ENCODE results near the gene TAF4.

TAF4 gene

GRCh38 chr20:61956396-61957342 lies 109.0 kb downstream of the TAF4 start:
- H4K20me1 ChIP-seq, result peaks cover 0 to 7% (median 0%) of the 10 kb centered on the region in 11 experiments; a peak in 3 of 22 replicates
- H3K9me3 ChIP-seq (replicated peaks in 1 of 11), result no peaks in the 10 kb centered on the region
- H3K4me1 ChIP-seq, result no peaks in the 10 kb centered on the region; a peak in 1 of 20 replicates
- no peaks in the 10 kb centered on the region for H3K36me3 ChIP-seq
- no peak overlapping the region for H3K4me2 ChIP-seq
- H3K27ac ChIP-seq, result no peak overlapping the region
- TF ChIP-seq Cebpa-rat (IDR thresholded peaks at IDR 0.05), result no peak
- no peak overlapping the region for H3K9ac ChIP-seq
- H3K27me3 ChIP-seq, result no peaks in the 10 kb centered on the region
- H3K4me3 ChIP-seq, result no peak overlapping the region

GRCh38 chr20:61955668-61956395 lies 109.8 kb downstream of the TAF4 start:
- TF ChIP-seq Cebpa-rat (IDR thresholded peaks at IDR 0.05), result no peak
- Histone ChIP-seq H3K36me3 (no peaks in the 10 kb centered on the region), H3K4me2 (no peak overlapping the region), H3K4me3 (no peak overlapping the region), H3K4me1 (no peaks in the 10 kb centered on the region; a peak in 1 of 20 replicates), H4K20me1 (peaks cover 0 to 9% (median 0%) of the 10 kb centered on the region in 11 experiments; a peak in 3 of 22 replicates), H3K9ac (no peak overlapping the region), H3K27ac (no peak overlapping the region), H3K27me3 (no peaks in the 10 kb centered on the region), H3K9me3 (replicated peaks in 1 of 11) (no peaks in the 10 kb centered on the region)

- Histone ChIP-seq H3K27me3 (no peaks in the 10 kb centered on the region), H3K4me2 (no peak overlapping the region), H3K9me3 (replicated peaks in 1 of 11) (no peaks in the 10 kb centered on the region), H3K36me3 (no peaks in the 10 kb centered on the region), H3K4me3 (no peak overlapping the region), H3K27ac (no peak overlapping the region), H3K9ac (no peak overlapping the region), H4K20me1 (peaks cover 0 to 10% (median 0%) of the 10 kb centered on the region in 11 experiments; a peak in 4 of 22 replicates), H3K4me1 (no peaks in the 10 kb centered on the region; a peak in 1 of 20 replicates)
- TF ChIP-seq Cebpa-rat (IDR thresholded peaks at IDR 0.05), result no peak
These were observed 111.2 kb downstream of the TAF4 start for GRCh38 chr20:61954276-61955021.

GRCh38 chr20:61953037-61954021 lies 112.4 kb downstream of the TAF4 start:
- Histone ChIP-seq H3K4me2 (no peak overlapping the region), H3K36me3 (no peaks in the 10 kb centered on the region), H3K4me3 (no peak overlapping the region), H3K27ac (no peak overlapping the region), H4K20me1 (peaks cover 0 to 12% (median 0%) of the 10 kb centered on the region in 11 experiments; a peak in 4 of 22 replicates), H3K9ac (no peak overlapping the region), H3K27me3 (no peaks in the 10 kb centered on the region), H3K9me3 (replicated peaks in 1 of 11) (no peaks in the 10 kb centered on the region), H3K4me1 (no peaks in the 10 kb centered on the region; a peak in 1 of 20 replicates)
- no peak for TF ChIP-seq Cebpa-rat (IDR thresholded peaks at IDR 0.05)

GRCh38 chr20:61951695-61952533 lies 113.8 kb downstream of the TAF4 start:
- no peaks in the 10 kb centered on the region; a peak in 1 of 20 replicates for H3K4me1 ChIP-seq
- H3K27me3 ChIP-seq, result no peaks in the 10 kb centered on the region
- no peak overlapping the region for H3K4me3 ChIP-seq
- no peaks in the 10 kb centered on the region for H3K36me3 ChIP-seq
- TF ChIP-seq Cebpa-rat (IDR thresholded peaks at IDR 0.05), result no peak
- H3K9ac ChIP-seq, result no peak overlapping the region
- peaks cover 0 to 12% (median 0%) of the 10 kb centered on the region in 11 experiments; a peak in 4 of 22 replicates for H4K20me1 ChIP-seq
- no peaks in the 10 kb centered on the region for H3K9me3 ChIP-seq (replicated peaks in 1 of 11)
- no peak overlapping the region for H3K27ac ChIP-seq
- no peak overlapping the region for H3K4me2 ChIP-seq

- H3K4me2 ChIP-seq, result no peak overlapping the region
- no peak overlapping the region for H3K4me3 ChIP-seq
- no peak overlapping the region for H3K27ac ChIP-seq
- no peaks in the 10 kb centered on the region for H3K9me3 ChIP-seq (replicated peaks in 1 of 11)
- no peak overlapping the region for H3K9ac ChIP-seq
- H3K4me1 ChIP-seq, result no peaks in the 10 kb centered on the region; a peak in 1 of 20 replicates
- no peaks in the 10 kb centered on the region for H3K27me3 ChIP-seq
- no peak for TF ChIP-seq Cebpa-rat (IDR thresholded peaks at IDR 0.05)
- H4K20me1 ChIP-seq, result peaks cover 0 to 12% (median 0%) of the 10 kb centered on the region in 11 experiments; a peak in 4 of 22 replicates
- no peaks in the 10 kb centered on the region for H3K36me3 ChIP-seq
These were observed 115.0 kb downstream of the TAF4 start for GRCh38 chr20:61950641-61951071.

- Histone ChIP-seq H3K27me3 (no peaks in the 10 kb centered on the region), H3K36me3 (no peaks in the 10 kb centered on the region), H3K4me1 (no peaks in the 10 kb centered on the region; a peak in 1 of 20 replicates), H4K20me1 (peaks cover 0 to 12% (median 0%) of the 10 kb centered on the region in 11 experiments; a peak in 4 of 22 replicates), H3K4me2 (no peak overlapping the region), H3K4me3 (no peak overlapping the region), H3K9ac (no peak overlapping the region), H3K9me3 (replicated peaks in 1 of 11) (no peaks in the 10 kb centered on the region), H3K27ac (no peak overlapping the region)
- TF ChIP-seq Cebpa-rat (IDR thresholded peaks at IDR 0.05), result no peak
These were observed 115.7 kb downstream of the TAF4 start for GRCh38 chr20:61949714-61950640.

Data from BLaER1 treated with 17β-estradiol and CSF1 and Interleukin-3, amounts not matched to agents 10 nM and 100 nM (cell line).